ENCODE measurements around the gene KRTAP4-11.

KRTAP4-11 gene

GRCh38 chr17:41118721-41119120 lies 548 bp upstream of the KRTAP4-11 start (continued):
- TF ChIP-seq ZNF18 (tag by site-specific recombination; IDR thresholded peaks at IDR 0.05) (no peak), ZNF248 (tag by site-specific recombination; IDR thresholded peaks at IDR 0.05) (no peak), ZNF785 (tag by site-specific recombination; IDR thresholded peaks at IDR 0.05) (no peak)

DNA sequence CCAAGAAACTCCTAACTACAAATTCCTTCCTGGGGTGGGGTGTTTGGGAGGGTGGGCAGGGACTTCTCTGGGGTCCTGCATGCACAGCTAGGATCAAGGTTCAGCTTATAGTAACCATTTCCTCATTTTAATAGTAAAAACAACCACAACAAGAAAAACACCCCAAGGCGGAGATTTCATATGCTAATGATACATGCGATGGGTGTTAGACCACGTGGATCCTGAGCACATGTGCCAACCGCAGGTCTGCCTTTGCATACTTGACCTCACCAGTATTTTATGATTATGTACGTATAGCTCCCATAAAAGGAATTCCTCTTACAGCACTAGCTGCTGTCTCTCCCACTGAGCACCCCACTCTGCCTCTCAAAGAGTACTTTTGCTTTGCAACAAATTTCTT lies 1.9 kb downstream of the KRTAP4-11 start:
- no peaks in the 10 kb centered on the region for H3K9me3 ChIP-seq (ENCODE audit: control insufficient read depth, insufficient read depth, low read depth, low read length)
- ChIA-PET CTCF (no interaction called here), POLR2A (no interaction called here)
- H3K4me3 ChIP-seq (ENCODE audit: low read depth, low read length), result no peak overlapping the region
- no peaks in the 10 kb centered on the region for H3K36me3 ChIP-seq (ENCODE audit: control insufficient read depth in 2 of 2, insufficient read depth in 1 of 2, low read length in 2 of 2)
- H3K27ac ChIP-seq (ENCODE audit: extremely low read depth, low read depth, low read length), result no peak overlapping the region
- no peak for TF ChIP-seq ZNF146 (tag by site-specific recombination; IDR thresholded peaks at IDR 0.05)
- no peak for TF ChIP-seq ZNF600 (tag by site-specific recombination; IDR thresholded peaks at IDR 0.05)
- no peak for TF ChIP-seq ZBTB11 (tag by site-specific recombination; conservative IDR thresholded peaks at IDR 0.05; ENCODE audit: low read depth)
- no peak for TF ChIP-seq ZEB2 (tag by site-specific recombination; IDR thresholded peaks at IDR 0.05)
- TF ChIP-seq SP7 (tag by site-specific recombination; IDR thresholded peaks at IDR 0.05), result no peak
- TF ChIP-seq, protein P1, sequence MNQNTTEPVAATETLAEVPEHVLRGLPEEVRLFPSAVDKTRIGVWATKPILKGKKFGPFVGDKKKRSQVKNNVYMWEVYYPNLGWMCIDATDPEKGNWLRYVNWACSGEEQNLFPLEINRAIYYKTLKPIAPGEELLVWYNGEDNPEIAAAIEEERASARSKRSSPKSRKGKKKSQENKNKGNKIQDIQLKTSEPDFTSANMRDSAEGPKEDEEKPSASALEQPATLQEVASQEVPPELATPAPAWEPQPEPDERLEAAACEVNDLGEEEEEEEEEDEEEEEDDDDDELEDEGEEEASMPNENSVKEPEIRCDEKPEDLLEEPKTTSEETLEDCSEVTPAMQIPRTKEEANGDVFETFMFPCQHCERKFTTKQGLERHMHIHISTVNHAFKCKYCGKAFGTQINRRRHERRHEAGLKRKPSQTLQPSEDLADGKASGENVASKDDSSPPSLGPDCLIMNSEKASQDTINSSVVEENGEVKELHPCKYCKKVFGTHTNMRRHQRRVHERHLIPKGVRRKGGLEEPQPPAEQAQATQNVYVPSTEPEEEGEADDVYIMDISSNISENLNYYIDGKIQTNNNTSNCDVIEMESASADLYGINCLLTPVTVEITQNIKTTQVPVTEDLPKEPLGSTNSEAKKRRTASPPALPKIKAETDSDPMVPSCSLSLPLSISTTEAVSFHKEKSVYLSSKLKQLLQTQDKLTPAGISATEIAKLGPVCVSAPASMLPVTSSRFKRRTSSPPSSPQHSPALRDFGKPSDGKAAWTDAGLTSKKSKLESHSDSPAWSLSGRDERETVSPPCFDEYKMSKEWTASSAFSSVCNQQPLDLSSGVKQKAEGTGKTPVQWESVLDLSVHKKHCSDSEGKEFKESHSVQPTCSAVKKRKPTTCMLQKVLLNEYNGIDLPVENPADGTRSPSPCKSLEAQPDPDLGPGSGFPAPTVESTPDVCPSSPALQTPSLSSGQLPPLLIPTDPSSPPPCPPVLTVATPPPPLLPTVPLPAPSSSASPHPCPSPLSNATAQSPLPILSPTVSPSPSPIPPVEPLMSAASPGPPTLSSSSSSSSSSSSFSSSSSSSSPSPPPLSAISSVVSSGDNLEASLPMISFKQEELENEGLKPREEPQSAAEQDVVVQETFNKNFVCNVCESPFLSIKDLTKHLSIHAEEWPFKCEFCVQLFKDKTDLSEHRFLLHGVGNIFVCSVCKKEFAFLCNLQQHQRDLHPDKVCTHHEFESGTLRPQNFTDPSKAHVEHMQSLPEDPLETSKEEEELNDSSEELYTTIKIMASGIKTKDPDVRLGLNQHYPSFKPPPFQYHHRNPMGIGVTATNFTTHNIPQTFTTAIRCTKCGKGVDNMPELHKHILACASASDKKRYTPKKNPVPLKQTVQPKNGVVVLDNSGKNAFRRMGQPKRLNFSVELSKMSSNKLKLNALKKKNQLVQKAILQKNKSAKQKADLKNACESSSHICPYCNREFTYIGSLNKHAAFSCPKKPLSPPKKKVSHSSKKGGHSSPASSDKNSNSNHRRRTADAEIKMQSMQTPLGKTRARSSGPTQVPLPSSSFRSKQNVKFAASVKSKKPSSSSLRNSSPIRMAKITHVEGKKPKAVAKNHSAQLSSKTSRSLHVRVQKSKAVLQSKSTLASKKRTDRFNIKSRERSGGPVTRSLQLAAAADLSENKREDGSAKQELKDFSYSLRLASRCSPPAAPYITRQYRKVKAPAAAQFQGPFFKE (tag by site-specific recombination; IDR thresholded peaks at IDR 0.05; ENCODE audit: borderline replicate concordance), result no peak
- no peak for TF ChIP-seq ZNF202 (tag by site-specific recombination; IDR thresholded peaks at IDR 0.05; ENCODE audit: borderline replicate concordance)
- TF ChIP-seq ZNF239 (tag by site-specific recombination; IDR thresholded peaks at IDR 0.05), result no peak
- TF ChIP-seq OVOL3 (tag by site-specific recombination; IDR thresholded peaks at IDR 0.05), result no peak
- TF ChIP-seq ZNF155 (tag by site-specific recombination; IDR thresholded peaks at IDR 0.05), result no peak
- TF ChIP-seq ZNF37A (tag by site-specific recombination; IDR thresholded peaks at IDR 0.05), result no peak
- TF ChIP-seq ZNF175 (tag by site-specific recombination; IDR thresholded peaks at IDR 0.05), result no peak
- no peak for TF ChIP-seq PRDM4 (tag by site-specific recombination; IDR thresholded peaks at IDR 0.05)
- TF ChIP-seq ZNF280C (tag by site-specific recombination; IDR thresholded peaks at IDR 0.05), result no peak
- no peak for TF ChIP-seq ZNF473 (tag by site-specific recombination; IDR thresholded peaks at IDR 0.05)
- TF ChIP-seq ZFHX2 (tag by site-specific recombination; conservative IDR thresholded peaks at IDR 0.05), result no peak
- TF ChIP-seq ZSCAN23 (tag by site-specific recombination; IDR thresholded peaks at IDR 0.05), result no peak
- no peak for TF ChIP-seq ZNF629 (tag by site-specific recombination; IDR thresholded peaks at IDR 0.05)
- no peaks in the 10 kb centered on the region for H3K4me1 ChIP-seq (ENCODE audit: control insufficient read depth, insufficient read depth, low read length)

Measured in HEK293 (cell line).